BE2C (cell line): ENCODE measurements around the gene ANHX.

Experiments
- DNase-seq: peaks from one replicate; pipeline ENCODE4 v3.0.0-alpha.2; 2020
- H3K27me3 ChIP-seq: fragments of 250-450 bp; sonication (Bioruptor Pico); 2 replicates; pipeline ENCODE4 v1.5.1; 2020; ENCODE audit warnings: mild to moderate bottlenecking
- H3K36me3 ChIP-seq: fragments of 250-450 bp; sonication (Bioruptor Pico); 2 replicates; pipeline ENCODE4 v1.5.1; 2020; ENCODE audit warnings: mild to moderate bottlenecking
- H3K4me1 ChIP-seq: fragments of 250-450 bp; sonication (Bioruptor Pico); 2 replicates; pipeline ENCODE4 v1.5.1; 2020
- H3K4me3 ChIP-seq: 2 replicates; pipeline ENCODE4 v1.5.1; 2011; ENCODE audit warnings: low read depth, low read length
- H3K9me3 ChIP-seq: fragments of 250-450 bp; sonication (Bioruptor Pico); 2 replicates; pipeline ENCODE4 v1.5.1; 2020
- TF ChIP-seq, protein P1 (sequence below): IDR thresholded peaks from 2 replicates; pipeline ENCODE4 v1.5.1; 2012; ENCODE audit warnings: mild to moderate bottlenecking, low read depth, low read length

ANHX gene

GRCh38 chr12:133236144-133236543 lies 467 bp upstream of the ANHX start:
- DNase-seq, result no peak
- Histone ChIP-seq H3K27me3 (no peaks in the 10 kb centered on the region), H3K4me3 (no peak overlapping the region), H3K4me1 (no peaks in the 10 kb centered on the region), H3K36me3 (no peaks in the 10 kb centered on the region), H3K9me3 (no peaks in the 10 kb centered on the region)
- TF ChIP-seq, protein P1, sequence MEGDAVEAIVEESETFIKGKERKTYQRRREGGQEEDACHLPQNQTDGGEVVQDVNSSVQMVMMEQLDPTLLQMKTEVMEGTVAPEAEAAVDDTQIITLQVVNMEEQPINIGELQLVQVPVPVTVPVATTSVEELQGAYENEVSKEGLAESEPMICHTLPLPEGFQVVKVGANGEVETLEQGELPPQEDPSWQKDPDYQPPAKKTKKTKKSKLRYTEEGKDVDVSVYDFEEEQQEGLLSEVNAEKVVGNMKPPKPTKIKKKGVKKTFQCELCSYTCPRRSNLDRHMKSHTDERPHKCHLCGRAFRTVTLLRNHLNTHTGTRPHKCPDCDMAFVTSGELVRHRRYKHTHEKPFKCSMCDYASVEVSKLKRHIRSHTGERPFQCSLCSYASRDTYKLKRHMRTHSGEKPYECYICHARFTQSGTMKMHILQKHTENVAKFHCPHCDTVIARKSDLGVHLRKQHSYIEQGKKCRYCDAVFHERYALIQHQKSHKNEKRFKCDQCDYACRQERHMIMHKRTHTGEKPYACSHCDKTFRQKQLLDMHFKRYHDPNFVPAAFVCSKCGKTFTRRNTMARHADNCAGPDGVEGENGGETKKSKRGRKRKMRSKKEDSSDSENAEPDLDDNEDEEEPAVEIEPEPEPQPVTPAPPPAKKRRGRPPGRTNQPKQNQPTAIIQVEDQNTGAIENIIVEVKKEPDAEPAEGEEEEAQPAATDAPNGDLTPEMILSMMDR, result no peak

- Histone ChIP-seq H3K9me3 (peaks cover 2% of the 10 kb centered on the region; the same call in 1 of the 2 replicates), H3K4me3 (no peak overlapping the region), H3K4me1 (no peaks in the 10 kb centered on the region), H3K27me3 (no peaks in the 10 kb centered on the region), H3K36me3 (no peaks in the 10 kb centered on the region)
- no peak for DNase-seq
- TF ChIP-seq, protein P1, result no peak
These were observed 706 bp downstream of the ANHX start for GRCh38 chr12:133234971-133235370.

- DNase-seq, result no peak
- TF ChIP-seq, protein P1, result no peak
- Histone ChIP-seq H3K4me3 (no peak overlapping the region), H3K27me3 (no peaks in the 10 kb centered on the region), H3K4me1 (no peaks in the 10 kb centered on the region), H3K9me3 (peaks cover 2% of the 10 kb centered on the region; the same call in 1 of the 2 replicates), H3K36me3 (no peaks in the 10 kb centered on the region)
These were observed 1.6 kb downstream of the ANHX start for GRCh38 chr12:133233993-133234564.

- Histone ChIP-seq H3K4me1 (no peaks in the 10 kb centered on the region), H3K27me3 (no peaks in the 10 kb centered on the region), H3K36me3 (no peaks in the 10 kb centered on the region), H3K4me3 (no peak overlapping the region), H3K9me3 (peaks cover 2% of the 10 kb centered on the region; the same call in 1 of the 2 replicates)
- TF ChIP-seq, protein P1, result no peak
- DNase-seq, result no peak
These were observed 2.7 kb downstream of the ANHX start for GRCh38 chr12:133233006-133233405.

DNA sequence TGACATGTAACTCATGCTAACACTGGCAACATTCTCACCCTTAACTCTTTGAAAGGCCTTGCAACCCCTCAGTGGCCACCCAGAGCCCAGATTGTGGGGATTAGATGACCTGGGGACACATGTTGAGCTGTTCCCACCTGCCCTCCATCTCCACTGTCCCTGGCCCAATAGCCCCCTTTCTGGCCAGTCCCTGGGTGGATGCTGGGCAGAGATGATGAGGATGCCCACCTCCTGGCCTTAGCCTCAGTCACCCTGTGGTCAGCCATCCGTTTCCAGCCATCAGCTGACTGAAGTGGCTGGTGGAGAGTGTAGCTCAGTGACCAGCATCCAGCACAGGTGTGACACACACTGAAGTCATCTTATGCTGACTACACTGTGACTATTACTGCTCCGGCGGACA lies 4.7 kb downstream of the ANHX start:
- H3K36me3 ChIP-seq, result no peaks in the 10 kb centered on the region
- H3K4me3 ChIP-seq, result no peak overlapping the region
- no peak for DNase-seq
- TF ChIP-seq, protein P1, result no peak
- H3K27me3 ChIP-seq, result no peaks in the 10 kb centered on the region
- no peaks in the 10 kb centered on the region for H3K4me1 ChIP-seq
- peaks cover 2% of the 10 kb centered on the region; the same call in 1 of the 2 replicates for H3K9me3 ChIP-seq

DNA sequence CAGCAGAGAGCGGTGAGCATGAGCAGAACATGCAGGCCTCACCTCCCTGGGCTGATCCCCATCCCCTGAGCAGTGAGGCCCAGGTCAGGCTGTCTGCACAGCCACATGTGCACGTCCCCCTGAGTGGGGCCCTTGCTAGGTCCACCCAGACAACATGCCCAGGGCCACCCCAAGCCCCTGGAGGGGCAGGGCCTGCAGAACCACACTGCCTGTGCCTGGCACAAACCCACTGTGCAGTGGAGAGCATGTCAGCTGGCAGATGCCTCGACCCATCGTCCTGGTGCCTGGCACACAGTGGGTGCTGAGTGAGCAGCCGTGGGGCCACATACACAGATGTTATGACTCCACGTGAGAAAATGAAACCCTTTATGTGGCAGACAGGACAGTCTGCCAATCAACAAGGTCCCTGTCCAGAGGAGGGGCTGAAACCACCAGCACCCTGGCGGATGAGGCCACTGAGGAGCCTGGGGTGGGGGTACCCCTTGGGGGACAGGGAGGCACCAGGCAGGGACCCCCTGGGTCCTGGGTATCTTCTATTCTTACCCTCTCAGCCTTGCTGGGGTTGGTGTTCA lies 8.3 kb downstream of the ANHX start:
- DNase-seq, result no peak
- TF ChIP-seq, protein P1, result no peak
- Histone ChIP-seq H3K4me3 (no peak overlapping the region), H3K27me3 (no peaks in the 10 kb centered on the region), H3K9me3 (peaks cover 2% of the 10 kb centered on the region; the same call in 1 of the 2 replicates), H3K36me3 (no peaks in the 10 kb centered on the region), H3K4me1 (no peaks in the 10 kb centered on the region)
